Measurements from ENCODE around the gene FAM219A.
"Not testable (repeated sequence)": the region's sequence is repeated elsewhere in the genome, so short reads cannot be mapped to it uniquely, and the experiment has no call there.

Gene FAM219A

DNA sequence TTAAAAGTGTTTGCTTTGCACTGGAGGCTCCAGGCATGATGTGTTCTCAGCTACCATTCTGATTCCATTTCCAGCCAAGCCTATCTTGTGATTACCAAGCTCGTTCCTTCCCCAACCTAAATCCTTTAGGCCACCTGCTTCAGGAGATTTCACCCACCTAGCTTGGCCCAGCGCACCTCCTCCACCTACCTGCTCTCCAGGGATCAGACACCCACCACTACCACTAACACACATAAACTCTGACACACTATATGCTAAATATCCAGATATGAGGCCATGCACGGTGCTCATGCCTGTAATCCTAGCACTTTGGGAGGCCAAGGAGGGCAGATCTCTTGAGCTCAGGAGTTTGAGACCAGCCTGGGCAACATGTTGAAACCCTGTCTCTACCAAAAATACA is 84.0 kb downstream of the FAM219A start:
- DNase-seq = no peak

GRCh38 chr9:34373749-34374148 is 84.6 kb downstream of the FAM219A start:
- DNase-seq = no peak

DNA sequence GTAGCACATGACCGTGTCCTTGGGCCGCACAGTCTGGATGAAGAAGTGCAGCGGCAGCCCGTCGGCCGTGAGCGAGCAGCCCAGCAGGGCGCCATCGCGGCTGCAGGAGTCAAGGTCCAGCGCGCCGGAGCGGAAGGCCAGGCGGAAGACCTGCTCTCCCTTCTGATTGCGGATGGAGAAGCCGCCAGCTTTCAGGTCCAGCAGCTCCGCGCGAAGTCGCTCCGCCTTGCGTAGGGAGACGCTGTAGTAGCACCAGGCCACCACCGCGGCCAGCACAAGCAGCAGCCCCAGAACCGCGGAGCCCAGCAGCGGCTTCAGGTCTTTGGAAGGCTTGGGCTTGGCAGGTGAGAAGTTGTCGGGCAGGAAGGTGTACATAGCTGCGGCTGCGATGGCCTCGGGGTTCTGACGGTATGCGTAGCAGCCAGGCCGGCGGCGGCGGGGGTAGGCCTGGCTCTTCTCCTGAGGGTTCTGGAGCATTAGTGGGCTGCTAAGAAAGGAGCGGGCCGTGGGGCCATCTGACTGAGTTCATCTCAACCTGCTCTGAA is 85.8 kb downstream of the FAM219A start:
- DNase-seq = no peak

- DNase-seq = no peak
These were observed 86.4 kb downstream of the FAM219A start for GRCh38 chr9:34371886-34372466.

DNA sequence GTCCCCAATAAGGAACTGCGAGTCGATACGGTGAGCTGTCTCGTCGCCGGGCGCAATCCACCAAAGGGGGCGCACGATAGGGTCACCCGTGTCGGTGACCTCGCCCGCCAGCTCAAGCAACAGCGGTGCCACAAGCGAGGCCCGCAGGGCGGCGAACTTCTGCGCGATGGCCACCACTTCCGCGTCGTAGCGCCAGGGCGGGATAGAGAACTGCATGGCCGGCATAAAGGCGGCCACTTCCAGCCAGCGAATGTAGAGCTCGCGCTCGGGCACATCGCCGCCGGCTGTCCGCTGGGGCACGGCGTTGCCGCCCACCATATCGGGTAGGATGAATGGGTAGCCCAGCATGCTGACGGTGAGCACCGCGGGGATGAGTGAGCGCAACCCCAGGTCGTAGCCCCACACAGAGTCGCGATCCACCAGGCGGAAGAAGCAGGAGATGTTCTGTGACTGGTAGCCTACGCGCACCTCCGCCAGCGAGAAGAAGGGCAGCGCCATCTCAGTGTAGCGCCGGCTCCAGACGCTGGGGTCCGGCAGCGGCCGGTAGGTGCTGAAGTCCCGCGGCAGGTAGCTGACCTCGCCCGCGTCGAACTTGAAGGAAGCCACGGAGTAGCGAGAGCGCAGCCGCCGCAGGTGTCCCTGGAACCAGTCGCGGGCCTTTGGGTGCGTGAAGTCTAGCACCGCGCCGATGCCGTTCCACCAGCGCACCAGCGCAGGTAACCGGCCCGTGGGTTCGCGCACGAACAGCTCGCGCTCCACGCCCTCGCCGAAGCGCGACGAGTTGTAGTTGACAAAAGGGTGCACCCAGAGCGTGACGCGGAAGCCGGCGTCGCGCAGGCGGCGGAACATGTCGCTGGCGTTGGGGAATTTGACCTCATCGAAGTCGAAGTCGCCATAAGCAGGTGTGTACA is 87.1 kb downstream of the FAM219A start:
- no peak for DNase-seq

DNA sequence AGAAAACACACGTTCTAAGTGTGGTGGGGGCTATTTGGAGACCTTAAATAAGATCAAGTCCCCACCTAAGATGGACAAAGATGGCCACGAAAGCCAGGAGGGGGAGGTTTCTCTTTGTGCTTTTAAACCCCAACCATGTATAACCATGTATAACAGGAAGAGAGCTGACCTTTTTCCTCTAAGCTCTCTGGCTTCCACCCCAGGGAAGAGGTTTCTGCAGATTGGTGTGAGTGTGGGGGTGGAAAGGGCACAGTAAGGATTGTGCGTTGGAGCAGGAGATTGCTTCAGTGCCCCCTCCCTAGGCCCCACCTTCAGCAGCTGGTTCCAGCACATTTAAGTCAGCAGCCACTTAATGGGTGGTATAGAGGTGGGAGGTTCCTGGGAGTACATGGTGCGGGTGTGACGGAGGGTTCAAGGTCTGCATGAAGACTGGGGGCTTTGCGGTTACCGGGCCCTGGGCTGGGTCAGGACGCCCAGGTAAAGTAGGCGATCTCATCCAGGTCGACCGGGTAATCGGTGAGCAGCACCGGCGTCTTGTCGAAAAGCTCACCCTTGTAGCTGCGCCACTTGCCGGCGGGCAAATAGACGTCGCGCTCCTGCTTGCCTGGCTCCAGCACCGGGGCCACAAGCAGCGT is 87.9 kb downstream of the FAM219A start:
- DNase-seq = no peak

- no peak for DNase-seq
These were observed 88.7 kb downstream of the FAM219A start for GRCh38 chr9:34369636-34370035.

GRCh38 chr9:34368796-34369195 is 89.6 kb downstream of the FAM219A start:
- not testable (repeated sequence) for DNase-seq

DNA sequence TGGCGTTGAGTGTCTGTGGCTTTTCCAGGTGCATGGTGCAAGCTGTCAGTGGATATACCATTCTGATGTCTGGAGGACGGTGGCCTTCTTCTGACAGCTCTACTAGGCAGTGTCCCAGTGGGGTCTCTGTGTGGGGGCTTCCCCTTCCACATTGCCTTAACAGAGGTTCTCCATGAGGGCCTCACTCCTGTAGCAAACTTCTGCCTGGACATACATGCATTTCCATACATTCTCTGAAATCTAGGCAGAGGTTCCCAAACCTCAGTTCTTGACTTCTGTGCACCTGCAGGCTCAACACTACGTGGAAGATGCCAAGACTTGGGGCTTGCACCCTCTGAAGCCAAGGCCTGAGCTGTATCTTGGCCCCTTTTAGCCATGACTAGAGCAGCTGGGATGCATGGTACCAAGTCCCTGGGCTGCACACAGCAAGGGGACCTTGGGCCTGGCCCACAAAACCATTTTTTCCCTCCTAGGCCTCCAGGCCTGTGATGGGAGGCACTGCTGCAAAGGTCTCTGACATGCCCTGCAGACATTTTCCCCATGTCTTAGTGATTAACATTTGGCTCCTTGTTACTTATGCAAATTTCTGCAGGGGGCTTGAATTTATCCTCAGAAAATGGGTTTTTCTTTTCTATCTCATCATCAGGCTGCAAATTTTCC is 90.5 kb downstream of the FAM219A start:
- DNase-seq = not testable (repeated sequence)

DNA sequence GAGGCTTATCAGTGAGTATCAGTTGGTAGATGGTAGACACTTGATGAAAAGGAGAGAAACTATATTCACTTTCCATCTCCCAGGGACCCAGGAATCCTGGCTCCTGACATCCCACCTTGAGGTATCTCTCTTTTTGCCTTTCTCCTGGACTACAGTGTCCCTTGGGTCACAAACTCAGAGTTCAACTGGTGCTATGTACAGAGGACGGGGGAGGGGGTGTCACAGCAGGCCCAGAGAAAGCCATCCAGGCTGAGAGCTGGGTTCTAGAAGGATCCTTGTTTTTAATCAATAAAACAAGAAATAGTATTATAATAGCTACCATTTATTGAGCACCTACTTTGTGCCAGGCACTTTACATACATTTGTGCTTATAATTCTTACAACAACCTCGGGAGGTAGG is 92.0 kb downstream of the FAM219A start:
- no peak for DNase-seq

GRCh38 chr9:34365282-34365681 is 93.1 kb downstream of the FAM219A start:
- no peak for DNase-seq

DNA sequence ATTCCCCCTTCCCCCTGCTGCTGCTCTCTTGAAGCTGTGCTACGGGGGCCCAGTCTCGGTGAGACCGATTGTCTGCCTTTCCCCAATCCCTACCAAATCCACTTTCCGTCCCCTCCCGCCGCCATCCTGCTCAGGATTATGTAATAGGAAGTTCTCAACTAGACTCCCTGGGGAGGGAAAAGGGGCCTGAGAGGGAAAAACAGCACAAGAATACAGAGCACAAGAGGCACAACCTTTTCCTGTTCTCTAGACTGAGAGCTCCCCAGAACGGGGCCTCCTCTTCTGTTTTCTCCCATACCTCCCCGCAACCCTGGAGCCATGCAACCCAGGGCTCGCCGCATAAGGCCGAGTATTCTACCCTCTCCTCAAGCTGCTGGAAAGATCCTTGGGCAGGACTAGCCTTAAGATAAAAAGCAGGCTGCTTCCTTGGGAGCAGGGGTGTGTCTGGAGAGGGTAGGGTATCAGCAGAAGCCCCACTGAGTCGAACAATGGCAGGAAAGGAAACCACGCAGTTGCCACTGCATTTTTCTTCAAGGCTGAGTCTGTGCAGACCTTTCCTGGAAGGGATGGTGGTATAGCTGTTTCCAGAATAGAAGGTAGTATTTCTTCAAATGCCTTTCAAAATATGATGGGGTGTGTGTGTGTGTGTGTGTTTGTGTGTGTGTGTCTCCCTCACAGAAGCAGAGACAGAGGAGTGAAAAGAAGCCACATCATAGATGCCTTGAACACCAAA is 94.6 kb downstream of the FAM219A start:
- DNase-seq = no peak

- DNase-seq = no peak
These were observed 95.7 kb downstream of the FAM219A start for GRCh38 chr9:34362614-34363214.

DNA sequence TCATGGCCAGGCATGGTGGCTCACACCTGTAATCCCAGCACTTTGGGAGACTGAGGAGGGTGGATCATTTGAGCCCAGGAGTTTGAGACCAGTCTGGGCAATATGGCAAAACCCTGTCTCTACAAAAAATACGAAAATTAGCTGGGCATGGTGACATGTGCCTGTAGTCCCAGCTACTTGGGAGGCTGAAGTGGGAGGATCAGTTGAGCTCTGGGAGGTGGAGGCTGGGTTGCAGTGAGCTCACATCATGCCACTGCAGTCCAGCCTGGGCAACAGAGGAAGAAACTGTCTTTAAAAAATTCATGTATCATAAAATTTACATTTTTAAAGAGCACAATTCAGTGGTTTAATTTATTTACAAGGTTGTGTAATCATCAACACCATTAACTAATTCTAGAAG is 105.4 kb downstream of the FAM219A start:
- not testable (repeated sequence) for DNase-seq

- DNase-seq = not testable (repeated sequence)
These were observed 106.2 kb downstream of the FAM219A start for GRCh38 chr9:34352122-34352652.

GRCh38 chr9:34349324-34349723 is 109.0 kb downstream of the FAM219A start:
- no peak for DNase-seq
